ENCODE measurements around the gene MEPCE. TPM values are rescaled to one million over a fixed set of nuclear protein-coding genes. Genes with fewer than 3 reads are reported as not detected.
"Not testable (repeated sequence)": the region's sequence is repeated elsewhere in the genome, so short reads cannot be mapped to it uniquely, and the experiment has no call there.

MEPCE gene
- total RNA-seq, 1 donor from 2014 or later = 18.5 TPM

GRCh38 chr7:100441641-100442535, 12.3 kb downstream of the MEPCE start:
- no peaks in the 10 kb centered on the region for H3K9me3 Mint-ChIP-seq (ENCODE audit: unreplicated experiment)
- H3K36me3 Mint-ChIP-seq (ENCODE audit: unreplicated experiment) = no peaks in the 10 kb centered on the region
- H3K4me3 Mint-ChIP-seq (ENCODE audit: unreplicated experiment) = no peak overlapping the region
- DNase-seq = no peak
- no peak overlapping the region for H3K27ac Mint-ChIP-seq (ENCODE audit: unreplicated experiment)
- no peak for TF ChIP-seq CTCF (IDR thresholded peaks at IDR 0.05; ENCODE audit: partially characterized antibody, unreplicated experiment)
- peaks cover 3% of the 10 kb centered on the region for H3K27me3 Mint-ChIP-seq (ENCODE audit: unreplicated experiment)
- peaks cover 2% of the 10 kb centered on the region for H3K4me1 Mint-ChIP-seq (ENCODE audit: low read depth, unreplicated experiment)

GRCh38 chr7:100443096-100443840, 13.6 kb downstream of the MEPCE start:
- DNase-seq = no peak
- H3K27ac Mint-ChIP-seq (ENCODE audit: unreplicated experiment) = peak overlapping the region; percentile 69
- no peak overlapping the region for H3K4me3 Mint-ChIP-seq (ENCODE audit: unreplicated experiment)
- H3K4me1 Mint-ChIP-seq (ENCODE audit: low read depth, unreplicated experiment) = peaks cover 2% of the 10 kb centered on the region
- no peaks in the 10 kb centered on the region for H3K36me3 Mint-ChIP-seq (ENCODE audit: unreplicated experiment)
- TF ChIP-seq CTCF (IDR thresholded peaks at IDR 0.05; ENCODE audit: partially characterized antibody, unreplicated experiment) = no peak
- H3K9me3 Mint-ChIP-seq (ENCODE audit: unreplicated experiment) = no peaks in the 10 kb centered on the region
- peaks cover 3% of the 10 kb centered on the region for H3K27me3 Mint-ChIP-seq (ENCODE audit: unreplicated experiment)

- TF ChIP-seq CTCF (IDR thresholded peaks at IDR 0.05; ENCODE audit: partially characterized antibody, unreplicated experiment) = no peak
- Mint-ChIP-seq H3K27me3 (ENCODE audit: unreplicated experiment) (peaks cover 5% of the 10 kb centered on the region), H3K9me3 (ENCODE audit: unreplicated experiment) (no peaks in the 10 kb centered on the region), H3K4me3 (ENCODE audit: unreplicated experiment) (no peak overlapping the region), H3K27ac (ENCODE audit: unreplicated experiment) (peak overlapping the region; percentile 30), H3K36me3 (ENCODE audit: unreplicated experiment) (no peaks in the 10 kb centered on the region), H3K4me1 (ENCODE audit: low read depth, unreplicated experiment) (peaks cover 2% of the 10 kb centered on the region)
- DNase-seq = no peak
Measured at GRCh38 chr7:100444311-100445278, 15.0 kb downstream of the MEPCE start.

GRCh38 chr7:100446040-100446439, 16.4 kb downstream of the MEPCE start:
- Mint-ChIP-seq H3K27ac (ENCODE audit: unreplicated experiment) (no peak overlapping the region), H3K4me1 (ENCODE audit: low read depth, unreplicated experiment) (peaks cover 2% of the 10 kb centered on the region), H3K4me3 (ENCODE audit: unreplicated experiment) (no peak overlapping the region), H3K27me3 (ENCODE audit: unreplicated experiment) (peaks cover 5% of the 10 kb centered on the region), H3K9me3 (ENCODE audit: unreplicated experiment) (no peaks in the 10 kb centered on the region), H3K36me3 (ENCODE audit: unreplicated experiment) (no peaks in the 10 kb centered on the region)
- DNase-seq = no peak
- no peak for TF ChIP-seq CTCF (IDR thresholded peaks at IDR 0.05; ENCODE audit: partially characterized antibody, unreplicated experiment)

GRCh38 chr7:100447363-100447762, 17.7 kb downstream of the MEPCE start:
- not testable (repeated sequence) for DNase-seq; H3K9me3 Mint-ChIP-seq (ENCODE audit: unreplicated experiment); H3K4me3 Mint-ChIP-seq (ENCODE audit: unreplicated experiment); H3K27me3 Mint-ChIP-seq (ENCODE audit: unreplicated experiment); H3K4me1 Mint-ChIP-seq (ENCODE audit: low read depth, unreplicated experiment); H3K27ac Mint-ChIP-seq (ENCODE audit: unreplicated experiment); H3K36me3 Mint-ChIP-seq (ENCODE audit: unreplicated experiment)

Measured in glutamatergic neuron (in vitro differentiated cells).